ENCODE measurements around the gene DCTD.

- TF ChIP-seq CTCF (conservative IDR thresholded peaks at IDR 0.05), result no peak
- no peak for TF ChIP-seq ZFX (IDR thresholded peaks at IDR 0.05)
These were observed 57.5 kb downstream of the DCTD start for GRCh38 chr4:182859730-182860129.

All from C4-2B (cell line).